Kidney epithelial cell (primary cell): ENCODE data around the gene YBX2. TPM values are rescaled to one million over a fixed set of nuclear protein-coding genes. Genes with fewer than 3 reads are reported as not detected.
"Not testable (repeated sequence)": the region's sequence is repeated elsewhere in the genome, so short reads cannot be mapped to it uniquely, and the experiment has no call there.

Source experiments
- DNase-seq: peaks from one replicate; pipeline ENCODE4 v3.0.0-alpha.2; 2010; ENCODE audit warnings: low read depth
- H3K27me3 ChIP-seq: 2 replicates; pipeline ENCODE4 v1.6.0; 2011; ENCODE audit warnings: low read length; ENCODE audit not compliant: control insufficient read depth, insufficient read depth
- H3K36me3 ChIP-seq: 2 replicates; pipeline ENCODE4 v1.5.1; 2011; ENCODE audit warnings: low read length; ENCODE audit not compliant: control insufficient read depth, insufficient read depth
- H3K4me3 ChIP-seq: 2 replicates; pipeline ENCODE4 v1.5.1; 2011; ENCODE audit warnings: low read depth, mild to moderate bottlenecking, control low read depth, low read length
- total RNA-seq: library from RNA; depleted of rRNA; stranded (reverse); fragments of >200 nt; gene quantifications from 2 replicates; pipeline ENCODE4 v1.2.3, GENCODE V29; 2015
- TF ChIP-seq, protein P1 (sequence below): IDR thresholded peaks from 2 replicates; pipeline ENCODE4 v1.5.1; 2011; ENCODE audit warnings: mild to moderate bottlenecking, moderate library complexity, low read length, control low read depth, inconsistent platforms; ENCODE audit not compliant: insufficient read depth, poor library complexity, severe bottlenecking

Gene YBX2
- 0.08 and 0.48 TPM in 2 replicates for total RNA-seq

GRCh38 chr17:7294614-7295153 is at the start of gene YBX2:
YBX2 (minus strand) TSS chr17:7294639; CDS start chr17:7294500, 139 bp downstream.
- Histone ChIP-seq H3K4me3 (peak within 1 kb of the TSS; percentile 22), H3K36me3 (no peaks in the 10 kb centered on the region), H3K27me3 (peaks cover 49% of the 10 kb centered on the region)
- DNase-seq: no peak
- TF ChIP-seq, protein P1, sequence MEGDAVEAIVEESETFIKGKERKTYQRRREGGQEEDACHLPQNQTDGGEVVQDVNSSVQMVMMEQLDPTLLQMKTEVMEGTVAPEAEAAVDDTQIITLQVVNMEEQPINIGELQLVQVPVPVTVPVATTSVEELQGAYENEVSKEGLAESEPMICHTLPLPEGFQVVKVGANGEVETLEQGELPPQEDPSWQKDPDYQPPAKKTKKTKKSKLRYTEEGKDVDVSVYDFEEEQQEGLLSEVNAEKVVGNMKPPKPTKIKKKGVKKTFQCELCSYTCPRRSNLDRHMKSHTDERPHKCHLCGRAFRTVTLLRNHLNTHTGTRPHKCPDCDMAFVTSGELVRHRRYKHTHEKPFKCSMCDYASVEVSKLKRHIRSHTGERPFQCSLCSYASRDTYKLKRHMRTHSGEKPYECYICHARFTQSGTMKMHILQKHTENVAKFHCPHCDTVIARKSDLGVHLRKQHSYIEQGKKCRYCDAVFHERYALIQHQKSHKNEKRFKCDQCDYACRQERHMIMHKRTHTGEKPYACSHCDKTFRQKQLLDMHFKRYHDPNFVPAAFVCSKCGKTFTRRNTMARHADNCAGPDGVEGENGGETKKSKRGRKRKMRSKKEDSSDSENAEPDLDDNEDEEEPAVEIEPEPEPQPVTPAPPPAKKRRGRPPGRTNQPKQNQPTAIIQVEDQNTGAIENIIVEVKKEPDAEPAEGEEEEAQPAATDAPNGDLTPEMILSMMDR: no peak

DNA sequence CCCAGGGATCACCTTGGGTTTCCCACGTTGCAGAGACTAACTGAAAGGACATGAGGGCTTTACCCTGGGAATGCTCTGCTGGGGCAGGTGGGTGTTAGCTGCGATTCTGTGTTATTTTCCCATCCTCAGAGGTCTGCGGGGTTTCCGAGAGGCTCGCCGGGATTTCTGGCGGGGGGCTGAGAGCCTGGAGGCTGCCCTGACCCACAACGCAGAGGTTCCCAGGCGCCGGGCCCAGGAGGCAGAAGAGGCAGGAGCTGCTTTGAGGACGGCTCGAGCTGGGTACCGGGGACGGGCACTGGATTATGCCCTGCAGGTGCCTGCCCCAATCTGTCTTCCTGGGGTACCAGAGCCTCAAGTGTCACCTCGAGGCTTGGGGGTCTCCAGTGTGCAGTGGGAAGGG is 48.8 kb upstream of the YBX2 start:
- no peak for DNase-seq
- H3K27me3 ChIP-seq: peaks cover 13% of the 10 kb centered on the region
- H3K4me3 ChIP-seq: no peak overlapping the region
- H3K36me3 ChIP-seq: no peaks in the 10 kb centered on the region
- TF ChIP-seq, protein P1: no peak

- H3K27me3 ChIP-seq: peaks cover 13% of the 10 kb centered on the region
- TF ChIP-seq, protein P1: no peak
- H3K4me3 ChIP-seq: no peak overlapping the region
- H3K36me3 ChIP-seq: no peaks in the 10 kb centered on the region
- DNase-seq: no peak
These were observed 47.4 kb upstream of the YBX2 start for GRCh38 chr17:7341842-7342241.

DNA sequence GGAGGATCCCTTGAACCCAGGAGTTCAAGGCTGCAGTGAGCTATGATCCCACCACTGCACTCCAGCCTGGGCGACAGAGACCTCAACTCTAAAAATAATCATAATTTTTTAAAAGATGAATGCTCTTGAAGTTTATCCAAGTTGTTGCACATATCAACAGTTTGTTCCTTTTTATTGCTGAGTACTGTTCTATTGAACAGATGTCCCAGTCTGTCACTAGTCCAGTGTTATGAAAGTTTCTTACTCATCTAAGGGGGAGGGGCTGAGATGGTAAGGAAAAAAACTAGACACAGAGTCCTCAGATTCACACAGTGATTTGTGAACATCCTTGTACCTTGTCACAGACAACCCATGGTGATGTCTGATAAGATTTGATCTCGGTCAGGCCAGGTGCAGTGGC is 45.7 kb upstream of the YBX2 start:
- Histone ChIP-seq H3K36me3 (no peaks in the 10 kb centered on the region), H3K27me3 (peaks cover 13% of the 10 kb centered on the region), H3K4me3 (no peak overlapping the region)
- DNase-seq: no peak
- TF ChIP-seq, protein P1: no peak

GRCh38 chr17:7337600-7337999 is 43.2 kb upstream of the YBX2 start:
- not testable (repeated sequence) for H3K27me3 ChIP-seq, DNase-seq, H3K4me3 ChIP-seq, H3K36me3 ChIP-seq

GRCh38 chr17:7336240-7337175 is 42.1 kb upstream of the YBX2 start, which contains the start of gene ACAP1:
ACAP1 (plus strand) TSS chr17:7336529; CDS start chr17:7336735, 206 bp downstream.
- no peaks in the 10 kb centered on the region for H3K36me3 ChIP-seq
- TF ChIP-seq, protein P1: no peak
- peaks cover under 1% of the 10 kb centered on the region for H3K27me3 ChIP-seq
- H3K4me3 ChIP-seq: no peak within 1 kb of the TSS
- no peak for DNase-seq

DNA sequence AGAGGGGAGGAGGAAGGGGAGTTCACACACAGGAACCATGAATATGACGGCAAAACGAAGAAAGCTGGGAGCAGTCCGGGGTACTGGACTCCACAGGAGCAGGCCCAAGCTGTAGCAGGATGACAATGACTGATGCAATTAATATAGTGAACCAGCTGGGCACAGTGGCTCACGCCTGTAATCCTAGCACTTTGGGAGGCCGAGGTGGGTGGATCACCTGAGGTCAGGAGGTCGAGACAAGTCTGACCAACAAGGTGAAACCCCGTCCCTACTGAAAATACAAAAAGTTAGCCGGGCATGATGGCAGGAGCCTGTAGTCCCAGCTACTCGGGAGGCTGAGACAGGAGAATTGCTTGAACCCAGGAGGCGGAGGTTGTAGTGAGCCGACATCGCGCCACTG is 41.3 kb upstream of the YBX2 start:
- H3K4me3 ChIP-seq, H3K27me3 ChIP-seq, H3K36me3 ChIP-seq, DNase-seq: not testable (repeated sequence)
